ENCODE measurements around the gene PPM1L. TPM values are rescaled to one million over a fixed set of nuclear protein-coding genes. Genes with fewer than 3 reads are reported as not detected.
A peak's percentile ranks its signal among the peaks of the same experiment; 100 is the strongest.

Gene PPM1L
- total RNA-seq, 1 donor from 2014 or later: 13.5 TPM

DNA sequence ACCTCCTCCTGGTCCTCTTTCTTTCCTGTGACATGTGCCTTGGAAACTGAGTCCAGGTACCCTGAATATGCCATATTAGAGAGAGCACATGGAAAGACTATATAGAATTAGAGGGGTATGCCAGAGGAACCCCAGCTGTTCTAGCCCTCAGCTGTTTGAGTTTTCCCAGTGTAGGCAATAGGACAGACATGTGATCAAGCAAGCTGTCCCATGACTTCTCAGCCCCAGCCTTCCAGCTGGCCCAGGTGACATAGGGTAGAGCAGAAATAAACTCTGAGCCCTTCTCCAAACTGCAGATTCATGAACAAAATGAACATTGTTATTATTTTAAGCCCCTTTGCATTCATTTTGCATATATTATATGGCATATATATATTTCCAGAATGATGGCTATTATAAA, 118.7 kb downstream of the PPM1L start:
- ATAC-seq: no peak
- no peak overlapping the region for H3K4me3 ChIP-seq
- no peaks in the 10 kb centered on the region for H3K27me3 ChIP-seq
- no peak overlapping the region for H3K27ac ChIP-seq
- DNase-seq: no peak
- no peaks in the 10 kb centered on the region for H3K9me3 ChIP-seq
- intact Hi-C loops (cut with DNase I): no loop called here
- TF ChIP-seq, protein P1, sequence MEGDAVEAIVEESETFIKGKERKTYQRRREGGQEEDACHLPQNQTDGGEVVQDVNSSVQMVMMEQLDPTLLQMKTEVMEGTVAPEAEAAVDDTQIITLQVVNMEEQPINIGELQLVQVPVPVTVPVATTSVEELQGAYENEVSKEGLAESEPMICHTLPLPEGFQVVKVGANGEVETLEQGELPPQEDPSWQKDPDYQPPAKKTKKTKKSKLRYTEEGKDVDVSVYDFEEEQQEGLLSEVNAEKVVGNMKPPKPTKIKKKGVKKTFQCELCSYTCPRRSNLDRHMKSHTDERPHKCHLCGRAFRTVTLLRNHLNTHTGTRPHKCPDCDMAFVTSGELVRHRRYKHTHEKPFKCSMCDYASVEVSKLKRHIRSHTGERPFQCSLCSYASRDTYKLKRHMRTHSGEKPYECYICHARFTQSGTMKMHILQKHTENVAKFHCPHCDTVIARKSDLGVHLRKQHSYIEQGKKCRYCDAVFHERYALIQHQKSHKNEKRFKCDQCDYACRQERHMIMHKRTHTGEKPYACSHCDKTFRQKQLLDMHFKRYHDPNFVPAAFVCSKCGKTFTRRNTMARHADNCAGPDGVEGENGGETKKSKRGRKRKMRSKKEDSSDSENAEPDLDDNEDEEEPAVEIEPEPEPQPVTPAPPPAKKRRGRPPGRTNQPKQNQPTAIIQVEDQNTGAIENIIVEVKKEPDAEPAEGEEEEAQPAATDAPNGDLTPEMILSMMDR (IDR thresholded peaks at IDR 0.05): no peak
- H3K36me3 ChIP-seq: no peaks in the 10 kb centered on the region
- H3K4me1 ChIP-seq: no peaks in the 10 kb centered on the region

DNA sequence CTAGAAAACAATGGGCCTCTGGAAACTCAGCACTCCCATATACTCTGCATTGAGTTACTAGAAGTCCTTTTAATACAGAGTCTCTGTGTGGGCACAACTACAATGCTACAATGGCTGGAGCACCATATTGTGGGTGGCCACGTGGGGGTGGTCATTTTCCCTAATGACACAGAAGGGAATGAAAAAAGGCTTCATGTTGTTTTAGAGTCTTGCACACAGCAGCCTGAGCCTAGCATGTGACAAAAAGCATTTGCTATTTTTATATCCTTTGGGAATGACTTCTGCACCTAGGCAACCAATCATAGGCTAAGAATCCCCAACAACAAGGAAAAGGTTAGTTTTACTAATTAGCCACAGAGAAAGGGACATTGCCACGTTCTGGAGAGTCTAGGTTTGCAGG, 120.6 kb downstream of the PPM1L start:
- TF ChIP-seq, protein P1 (IDR thresholded peaks at IDR 0.05): no peak
- Histone ChIP-seq H3K27ac (no peak overlapping the region), H3K36me3 (no peaks in the 10 kb centered on the region), H3K27me3 (no peaks in the 10 kb centered on the region), H3K4me1 (no peaks in the 10 kb centered on the region), H3K4me3 (no peak overlapping the region), H3K9me3 (no peaks in the 10 kb centered on the region)
- ATAC-seq (no peak), DNase-seq (no peak)
- intact Hi-C loops (cut with DNase I): no loop called here

DNA sequence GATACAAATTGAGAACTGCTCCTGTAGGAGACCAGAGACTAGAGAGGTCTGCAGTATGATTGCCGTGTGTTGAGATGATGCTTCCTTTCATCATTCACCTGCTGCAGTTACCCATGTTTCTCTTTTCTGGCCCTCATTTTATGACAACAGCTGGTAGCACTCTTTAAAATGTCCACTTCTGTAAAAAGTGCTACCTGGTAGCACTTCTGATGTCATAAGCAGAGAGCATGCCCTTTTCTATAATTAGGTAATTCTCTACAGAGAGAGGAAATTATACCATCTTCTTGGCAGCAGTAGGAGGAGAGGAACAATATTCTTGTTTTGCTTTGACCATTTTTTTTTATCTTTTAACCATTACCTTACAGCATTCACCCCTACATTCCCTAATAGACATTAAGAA, 123.8 kb downstream of the PPM1L start:
- ATAC-seq: no peak
- H3K9me3 ChIP-seq: no peaks in the 10 kb centered on the region
- intact Hi-C loops (cut with DNase I): no loop called here
- H3K27me3 ChIP-seq: no peaks in the 10 kb centered on the region
- no peaks in the 10 kb centered on the region for H3K4me1 ChIP-seq
- H3K36me3 ChIP-seq: no peaks in the 10 kb centered on the region
- no peak overlapping the region for H3K4me3 ChIP-seq
- H3K27ac ChIP-seq: no peak overlapping the region
- no peak for DNase-seq
- TF ChIP-seq, protein P1 (IDR thresholded peaks at IDR 0.05): no peak

DNA sequence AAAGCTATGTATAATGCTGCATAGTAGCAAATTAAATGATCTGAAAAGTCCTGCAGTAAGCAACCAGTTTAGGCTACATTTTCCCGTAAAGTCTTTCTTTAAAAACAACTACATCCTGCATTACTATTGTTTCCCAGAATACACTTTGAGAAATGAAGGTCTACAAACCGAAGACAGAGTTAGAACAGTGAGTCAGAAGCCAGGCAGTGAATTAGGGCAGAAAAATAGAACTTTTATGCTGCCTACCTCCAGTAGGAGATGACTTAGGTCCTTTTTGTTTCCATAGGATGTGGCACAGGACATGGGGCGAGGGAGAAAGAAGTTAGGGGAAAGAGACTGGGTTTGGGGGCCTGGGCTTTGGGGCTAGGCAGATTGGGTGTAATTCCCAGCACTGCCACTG, 127.3 kb downstream of the PPM1L start:
- Histone ChIP-seq H3K27ac (no peak overlapping the region), H3K9me3 (no peaks in the 10 kb centered on the region), H3K4me1 (no peaks in the 10 kb centered on the region), H3K27me3 (no peaks in the 10 kb centered on the region), H3K36me3 (no peaks in the 10 kb centered on the region), H3K4me3 (no peak overlapping the region)
- DNase-seq (no peak), ATAC-seq (no peak)
- intact Hi-C loops (cut with DNase I): no loop called here
- TF ChIP-seq, protein P1 (IDR thresholded peaks at IDR 0.05): no peak

DNA sequence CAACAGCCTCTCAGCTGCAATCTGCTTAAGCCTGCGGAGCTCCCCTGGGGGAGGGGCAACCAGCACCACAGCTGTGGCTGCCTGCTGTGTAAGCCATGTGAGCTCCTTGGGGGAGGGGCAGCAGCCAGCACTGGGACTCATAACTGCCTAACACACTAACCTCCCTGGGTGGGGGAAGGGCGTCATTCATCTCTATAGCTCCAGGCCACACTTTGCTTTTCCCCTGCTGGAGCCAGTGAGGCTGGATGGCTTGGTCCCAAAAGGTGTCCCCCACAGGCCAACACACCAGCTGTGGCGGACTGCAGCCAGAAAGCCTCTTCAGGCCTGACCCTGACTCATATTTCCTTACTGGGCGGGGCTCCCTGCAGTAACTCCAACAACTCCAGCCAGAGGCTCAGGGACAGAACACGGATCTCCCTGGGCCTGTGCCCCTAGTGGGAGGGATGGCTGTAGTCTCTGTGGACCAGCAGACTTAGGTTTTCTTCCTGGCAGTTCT, 129.8 kb downstream of the PPM1L start:
- H3K9me3 ChIP-seq: no peaks in the 10 kb centered on the region
- intact Hi-C loops (cut with DNase I): no loop called here
- TF ChIP-seq, protein P1 (IDR thresholded peaks at IDR 0.05): no peak
- no peaks in the 10 kb centered on the region for H3K27me3 ChIP-seq
- no peaks in the 10 kb centered on the region for H3K4me1 ChIP-seq
- no peak overlapping the region for H3K27ac ChIP-seq
- no peak overlapping the region for H3K4me3 ChIP-seq
- DNase-seq (peak; percentile 65), ATAC-seq (peak; percentile 35)
- no peaks in the 10 kb centered on the region for H3K36me3 ChIP-seq

DNA sequence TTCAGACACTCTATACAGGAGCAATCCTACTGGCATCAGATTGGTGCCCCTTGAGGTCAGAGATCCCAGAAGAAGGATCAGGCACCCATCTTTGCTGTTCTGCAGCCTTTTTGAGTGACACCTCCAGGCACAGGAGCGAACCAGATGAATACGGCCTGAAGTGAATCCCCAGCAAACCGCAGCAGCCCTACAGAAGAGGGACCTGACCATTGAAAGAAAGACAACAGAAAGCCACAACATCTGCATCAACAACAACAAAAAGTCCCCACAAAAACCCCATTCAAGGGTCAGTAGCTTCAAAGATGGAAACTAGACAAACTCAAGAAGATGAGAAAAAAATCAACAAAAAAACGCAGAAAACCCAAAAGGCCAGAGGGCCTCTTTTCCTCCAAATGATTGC, 130.4 kb downstream of the PPM1L start:
- no peak for ATAC-seq
- Histone ChIP-seq H3K27me3 (no peaks in the 10 kb centered on the region), H3K9me3 (no peaks in the 10 kb centered on the region), H3K27ac (no peak overlapping the region), H3K36me3 (no peaks in the 10 kb centered on the region), H3K4me3 (no peak overlapping the region), H3K4me1 (no peaks in the 10 kb centered on the region)
- TF ChIP-seq, protein P1 (IDR thresholded peaks at IDR 0.05): no peak
- DNase-seq: no peak
- intact Hi-C loops (cut with DNase I): no loop called here

Data from upper lobe of right lung (tissue), 1 donor.